ENCODE results near the gene GPR35. TPM values are rescaled to one million over a fixed set of nuclear protein-coding genes. Genes with fewer than 3 reads are reported as not detected.
"Not testable (repeated sequence)": the region's sequence is repeated elsewhere in the genome, so short reads cannot be mapped to it uniquely, and the experiment has no call there.

The GPR35 gene
- total RNA-seq, 1 experiment from 2014 or later = 2.7 TPM

DNA sequence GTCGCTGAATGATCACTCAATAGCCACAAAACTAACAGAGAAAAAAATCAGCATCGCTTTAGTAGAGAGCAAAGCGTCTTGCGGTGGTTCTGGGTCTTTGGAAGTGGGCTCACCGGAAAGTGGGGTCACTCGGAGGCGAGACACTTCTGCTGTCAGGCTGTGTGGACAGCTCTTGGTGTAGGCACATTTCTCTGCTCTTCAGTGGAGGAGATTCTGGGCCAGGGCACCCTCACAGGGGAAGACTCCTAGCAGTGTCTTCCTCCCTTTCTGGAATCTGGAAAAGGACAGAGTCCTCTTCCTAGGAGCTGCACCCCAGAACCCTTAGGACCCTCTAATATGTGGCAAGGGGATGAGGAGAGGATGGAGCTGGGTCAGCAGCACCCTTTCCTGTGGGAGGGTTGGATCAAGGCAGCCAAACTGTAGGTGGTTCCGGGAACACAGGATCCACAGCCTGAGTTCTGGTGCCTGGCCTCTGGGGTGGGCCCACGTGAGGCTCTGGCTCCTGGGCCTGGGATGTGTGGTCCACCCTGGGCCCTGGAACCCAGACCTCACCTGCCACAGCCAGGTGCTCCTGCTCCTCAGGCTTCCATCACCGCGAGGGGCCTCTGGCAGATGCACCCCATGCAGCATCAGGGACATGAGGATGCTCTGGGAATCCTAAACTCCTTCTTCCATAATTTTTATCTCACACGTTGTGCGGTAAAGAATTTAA lies 25.1 kb downstream of the GPR35 start:
- Histone ChIP-seq H3K4me3 (ENCODE audit: low read depth, low read length, poor library complexity, severe bottlenecking) (no peak overlapping the region), H3K4me1 (ENCODE audit: insufficient read depth, low read length, poor library complexity, severe bottlenecking) (no peaks in the 10 kb centered on the region), H3K27me3 (replicated peaks; ENCODE audit: insufficient read depth, low read depth, low read length, poor library complexity) (peaks cover 87% of the 10 kb centered on the region), H3K27ac (ENCODE audit: low read depth, low read length, poor library complexity, severe bottlenecking) (no peak overlapping the region), H3K9me3 (ENCODE audit: low read depth, low read length, poor library complexity, severe bottlenecking) (no peaks in the 10 kb centered on the region), H3K36me3 (ENCODE audit: insufficient read depth, low read length, poor library complexity, severe bottlenecking) (no peaks in the 10 kb centered on the region)
- intact Hi-C loops (cut with micrococcal nuclease; ENCODE audit: unreplicated experiment) = no loop called here
- ChIA-PET CTCF (no interaction called here), POLR2A (ENCODE audit: low non-redundant PET) (no interaction called here)
- TF ChIP-seq EZH2 (IDR thresholded peaks at IDR 0.05; ENCODE audit: borderline replicate concordance, low read depth, low read length, poor library complexity, severe bottlenecking) = no peak
- TF ChIP-seq, protein P1, sequence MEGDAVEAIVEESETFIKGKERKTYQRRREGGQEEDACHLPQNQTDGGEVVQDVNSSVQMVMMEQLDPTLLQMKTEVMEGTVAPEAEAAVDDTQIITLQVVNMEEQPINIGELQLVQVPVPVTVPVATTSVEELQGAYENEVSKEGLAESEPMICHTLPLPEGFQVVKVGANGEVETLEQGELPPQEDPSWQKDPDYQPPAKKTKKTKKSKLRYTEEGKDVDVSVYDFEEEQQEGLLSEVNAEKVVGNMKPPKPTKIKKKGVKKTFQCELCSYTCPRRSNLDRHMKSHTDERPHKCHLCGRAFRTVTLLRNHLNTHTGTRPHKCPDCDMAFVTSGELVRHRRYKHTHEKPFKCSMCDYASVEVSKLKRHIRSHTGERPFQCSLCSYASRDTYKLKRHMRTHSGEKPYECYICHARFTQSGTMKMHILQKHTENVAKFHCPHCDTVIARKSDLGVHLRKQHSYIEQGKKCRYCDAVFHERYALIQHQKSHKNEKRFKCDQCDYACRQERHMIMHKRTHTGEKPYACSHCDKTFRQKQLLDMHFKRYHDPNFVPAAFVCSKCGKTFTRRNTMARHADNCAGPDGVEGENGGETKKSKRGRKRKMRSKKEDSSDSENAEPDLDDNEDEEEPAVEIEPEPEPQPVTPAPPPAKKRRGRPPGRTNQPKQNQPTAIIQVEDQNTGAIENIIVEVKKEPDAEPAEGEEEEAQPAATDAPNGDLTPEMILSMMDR (conservative IDR thresholded peaks at IDR 0.05; ENCODE audit: low read depth, low read length) = no peak
- DNase-seq (ENCODE audit: low spot score) = no peak
- no TSS peak for BruUV-seq (replicated peaks)

- no peak for TF ChIP-seq EZH2 (IDR thresholded peaks at IDR 0.05; ENCODE audit: borderline replicate concordance, low read depth, low read length, poor library complexity, severe bottlenecking)
- TF ChIP-seq, protein P1 (conservative IDR thresholded peaks at IDR 0.05; ENCODE audit: low read depth, low read length) = no peak
- Histone ChIP-seq H3K9me3 (ENCODE audit: low read depth, low read length, poor library complexity, severe bottlenecking) (no peaks in the 10 kb centered on the region), H3K4me1 (ENCODE audit: insufficient read depth, low read length, poor library complexity, severe bottlenecking) (no peaks in the 10 kb centered on the region), H3K27ac (ENCODE audit: low read depth, low read length, poor library complexity, severe bottlenecking) (no peak overlapping the region), H3K27me3 (replicated peaks; ENCODE audit: insufficient read depth, low read depth, low read length, poor library complexity) (peaks cover 92% of the 10 kb centered on the region), H3K36me3 (ENCODE audit: insufficient read depth, low read length, poor library complexity, severe bottlenecking) (no peaks in the 10 kb centered on the region), H3K4me3 (ENCODE audit: low read depth, low read length, poor library complexity, severe bottlenecking) (no peak overlapping the region)
- ChIA-PET CTCF (no interaction called here), POLR2A (ENCODE audit: low non-redundant PET) (no interaction called here)
- intact Hi-C loops (cut with micrococcal nuclease; ENCODE audit: unreplicated experiment) = no loop called here
- BruUV-seq (replicated peaks) = no TSS peak
- no peak for DNase-seq (ENCODE audit: low spot score)
Observed at GRCh38 chr2:240651185-240651584, 25.9 kb downstream of the GPR35 start.

- no peak for DNase-seq (ENCODE audit: low spot score)
- Histone ChIP-seq H3K36me3 (ENCODE audit: insufficient read depth, low read length, poor library complexity, severe bottlenecking) (no peaks in the 10 kb centered on the region), H3K4me3 (ENCODE audit: low read depth, low read length, poor library complexity, severe bottlenecking) (no peak overlapping the region), H3K9me3 (ENCODE audit: low read depth, low read length, poor library complexity, severe bottlenecking) (no peaks in the 10 kb centered on the region), H3K27me3 (replicated peaks; ENCODE audit: insufficient read depth, low read depth, low read length, poor library complexity) (peaks cover 76% of the 10 kb centered on the region), H3K27ac (ENCODE audit: low read depth, low read length, poor library complexity, severe bottlenecking) (no peak overlapping the region), H3K4me1 (ENCODE audit: insufficient read depth, low read length, poor library complexity, severe bottlenecking) (no peaks in the 10 kb centered on the region)
- intact Hi-C loops (cut with micrococcal nuclease; ENCODE audit: unreplicated experiment) = no loop called here
- no peak for TF ChIP-seq EZH2 (IDR thresholded peaks at IDR 0.05; ENCODE audit: borderline replicate concordance, low read depth, low read length, poor library complexity, severe bottlenecking)
- TF ChIP-seq, protein P1 (conservative IDR thresholded peaks at IDR 0.05; ENCODE audit: low read depth, low read length) = no peak
- POLR2A ChIA-PET (ENCODE audit: low non-redundant PET) = no interaction called here
- no TSS peak for BruUV-seq (replicated peaks)
- CTCF ChIA-PET = no interaction called here
Observed at GRCh38 chr2:240655931-240656886, 30.9 kb downstream of the GPR35 start.

GRCh38 chr2:240659883-240660282 lies 34.6 kb downstream of the GPR35 start:
- H3K36me3 ChIP-seq (ENCODE audit: insufficient read depth, low read length, poor library complexity, severe bottlenecking); H3K4me1 ChIP-seq (ENCODE audit: insufficient read depth, low read length, poor library complexity, severe bottlenecking); H3K9me3 ChIP-seq (ENCODE audit: low read depth, low read length, poor library complexity, severe bottlenecking); BruUV-seq (replicated peaks); DNase-seq (ENCODE audit: low spot score); POLR2A ChIA-PET (ENCODE audit: low non-redundant PET); H3K4me3 ChIP-seq (ENCODE audit: low read depth, low read length, poor library complexity, severe bottlenecking); H3K27ac ChIP-seq (ENCODE audit: low read depth, low read length, poor library complexity, severe bottlenecking); CTCF ChIA-PET; intact Hi-C loops (cut with micrococcal nuclease; ENCODE audit: unreplicated experiment): not testable (repeated sequence)
- peaks cover 67% of the 10 kb centered on the region for H3K27me3 ChIP-seq (replicated peaks; ENCODE audit: insufficient read depth, low read depth, low read length, poor library complexity)
